NT2/D1 (cell line): ENCODE results near the gene SPATA31A6.
"Not testable (repeated sequence)": the region's sequence is repeated elsewhere in the genome, so short reads cannot be mapped to it uniquely, and the experiment has no call there.

ENCODE experiments used
- YY1 ChIP-seq: IDR thresholded peaks from 2 replicates; pipeline ENCODE4 v1.6.1; 2011; ENCODE audit not compliant: insufficient read length, insufficient read depth
- ZNF274 ChIP-seq: IDR thresholded peaks from 2 replicates; pipeline ENCODE4 v1.6.1; 2011; ENCODE audit warnings: mild to moderate bottlenecking, low read depth, low read length

DNA sequence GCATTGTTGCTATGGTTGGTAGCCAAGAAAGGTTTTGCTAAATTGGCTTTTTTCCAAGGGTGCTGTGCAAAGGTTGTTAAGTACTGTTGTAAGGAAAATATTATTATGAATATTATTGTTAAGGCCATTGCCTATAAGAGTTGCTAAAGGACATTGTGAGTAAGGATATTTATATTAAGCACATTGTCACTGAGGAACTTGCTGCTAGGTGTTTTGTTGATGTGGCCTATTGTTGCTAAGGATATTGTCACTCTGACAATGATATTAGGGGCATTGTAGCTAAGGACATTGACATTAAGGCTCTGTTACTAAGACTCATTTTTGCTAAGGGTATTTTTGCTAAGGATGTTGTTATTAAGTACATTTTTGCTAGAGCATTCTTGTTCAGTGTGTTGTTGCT is 52.6 kb downstream of the SPATA31A6 start:
- not testable (repeated sequence) for TF ChIP-seq YY1, ZNF274
